Activated naive CD4-positive, alpha-beta T cell treated with anti-CD3 and anti-CD28 coated beads, Interleukin-2, amount 50 U/mL, for 72 hours (primary cell): ENCODE measurements around the gene FOXK2. TPM values are rescaled to one million over a fixed set of nuclear protein-coding genes. Genes with fewer than 3 reads are reported as not detected.
A peak's percentile ranks its signal among the peaks of the same experiment; 100 is the strongest.

Experiments
- ATAC-seq, 2 donors: fragments of 150-1000 bp; cut with Tn5 transposase; 2 replicates each; pipeline ENCODE4 v1.10.0; 2021; ENCODE audit warnings: mild to moderate bottlenecking in 2 of 2, moderate library complexity in 2 of 2
- DNase-seq, 2 donors: peaks; one replicate each; pipeline ENCODE4 v3.0.0; 2021 to 2022; ENCODE audit warnings: low spot score in 2 of 2
- H3K27ac Mint-ChIP-seq, 2 donors: one replicate each; pipeline ENCODE4 v1.8.0; 2022; ENCODE audit warnings: mild to moderate bottlenecking in 2 of 2, mixed read lengths in 2 of 2
- H3K36me3 Mint-ChIP-seq, 2 donors: one replicate each; pipeline ENCODE4 v1.8.0; 2022; ENCODE audit warnings: mixed read lengths in 2 of 2
- H3K9me3 Mint-ChIP-seq, 2 donors: one replicate each; pipeline ENCODE4 v1.8.0; 2022; ENCODE audit warnings: mixed read lengths in 2 of 2
- total RNA-seq, 2 donors: library from RNA; stranded (reverse); gene quantifications; one replicate each; pipeline ENCODE4 v1.2.3, GENCODE V29; 2022

FOXK2 gene
- total RNA-seq, 2 donors from 2014 or later = 56.2 to 67.4 TPM

DNA sequence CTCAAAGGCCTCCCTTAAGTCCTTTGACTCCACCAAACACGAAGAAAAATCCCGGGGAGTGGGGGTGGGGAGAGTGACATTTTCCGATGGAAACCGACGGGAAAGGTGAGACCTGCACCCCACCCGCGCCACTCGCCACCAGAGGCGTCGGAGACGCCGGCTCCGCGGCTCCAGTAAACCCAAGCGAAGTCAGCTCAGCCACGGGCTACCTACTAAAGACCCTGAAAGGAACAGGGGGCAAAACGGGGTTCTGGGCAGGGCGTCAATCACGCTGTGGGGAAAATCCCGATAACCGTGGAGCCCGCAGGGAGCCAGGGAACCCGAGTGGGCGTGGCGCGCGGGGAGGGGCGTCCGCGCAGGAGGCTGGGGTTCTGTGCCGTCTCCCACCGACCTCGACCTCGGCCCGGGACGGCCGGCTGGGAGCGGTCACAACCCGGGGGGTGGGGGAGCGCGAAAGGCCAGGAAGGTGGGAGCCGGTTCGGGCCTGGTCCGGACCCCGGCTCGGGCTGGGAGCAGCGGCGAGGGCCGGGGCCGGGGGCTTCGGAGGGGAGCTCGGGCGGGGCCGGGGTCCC is 128.1 kb downstream of the FOXK2 start:
- Mint-ChIP-seq H3K9me3 (no peaks in the 10 kb centered on the region), H3K27ac (peak overlapping the region; percentile 88 to 91), H3K36me3 (peaks cover 8 to 14% of the 10 kb centered on the region in 2 donors)
- ATAC-seq (peak; percentile 42 to 44), DNase-seq (peak; percentile 54 to 63)

DNA sequence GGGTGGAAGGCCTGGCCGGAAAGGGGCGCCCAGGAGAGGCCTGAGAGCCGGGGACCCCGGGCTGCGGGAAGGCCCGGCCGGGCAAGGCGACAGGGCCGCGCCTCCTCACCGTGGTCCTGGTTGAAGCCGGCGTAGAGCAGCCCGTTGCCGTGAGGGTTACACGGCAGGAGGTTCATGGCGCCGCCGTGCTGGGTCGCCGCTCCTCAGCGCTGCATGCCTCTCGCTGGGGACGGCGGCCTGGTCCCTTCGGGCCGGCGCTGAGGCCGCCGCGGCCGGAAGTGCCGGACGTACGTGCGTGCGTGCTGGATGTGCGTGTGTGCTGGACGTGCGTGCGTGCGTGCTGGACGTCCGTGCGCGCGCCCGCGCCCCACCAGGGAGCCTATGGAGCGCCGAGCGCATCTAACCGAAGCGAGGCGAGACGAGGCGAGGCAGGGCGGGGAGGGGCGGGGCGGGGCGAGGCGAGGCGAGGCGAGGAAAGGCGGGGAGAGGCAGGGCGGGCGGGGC is 128.7 kb downstream of the FOXK2 start, which contains the start of gene WDR45B:
Gene WDR45B, minus strand, starts transcription at position 280 of the 504 bp plus-strand sequence. Its CDS starts 104 bp downstream, at position 176.
- H3K36me3 Mint-ChIP-seq = peaks cover 8 to 14% of the 10 kb centered on the region in 2 donors
- DNase-seq (peak; percentile 82 to 91), ATAC-seq (peak; percentile 94 to 95)
- H3K9me3 Mint-ChIP-seq = no peaks in the 10 kb centered on the region
- H3K27ac Mint-ChIP-seq = peak within 1 kb of the TSS; percentile 88 to 91

DNA sequence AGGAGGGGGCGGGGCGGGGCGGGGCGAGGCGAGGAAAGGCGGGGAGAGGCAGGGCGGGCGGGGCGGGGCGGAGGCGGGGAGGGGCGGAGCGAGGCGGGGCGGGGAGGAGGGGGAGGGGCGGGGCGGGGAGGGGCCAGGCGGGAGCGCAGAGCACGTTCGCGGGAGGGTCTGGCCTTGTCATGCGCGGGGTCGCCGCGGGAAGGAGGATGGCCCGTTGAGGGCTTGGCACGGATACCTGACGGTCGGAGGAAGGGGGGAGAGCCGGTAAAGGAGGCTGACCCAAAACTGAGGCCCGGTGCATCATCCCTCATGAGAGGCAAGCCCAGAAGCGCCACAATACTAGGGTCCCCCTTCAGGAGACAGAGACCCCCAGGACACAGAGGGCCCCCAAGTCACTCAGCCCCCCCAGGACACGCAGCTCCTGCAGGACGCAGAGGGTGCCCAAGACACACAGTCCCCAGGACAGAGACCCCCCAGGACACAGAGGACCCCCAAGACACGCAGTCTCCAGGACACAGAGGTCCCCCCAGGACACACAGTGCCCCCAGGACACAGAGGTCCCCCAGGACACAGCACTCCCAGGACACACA is 129.3 kb downstream of the FOXK2 start:
- ATAC-seq (peak; percentile 26 to 43), DNase-seq (peak; percentile 38 to 66)
- H3K27ac Mint-ChIP-seq = no peak overlapping the region
- peaks cover 6 to 13% of the 10 kb centered on the region in 2 donors for H3K36me3 Mint-ChIP-seq
- no peaks in the 10 kb centered on the region for H3K9me3 Mint-ChIP-seq

DNA sequence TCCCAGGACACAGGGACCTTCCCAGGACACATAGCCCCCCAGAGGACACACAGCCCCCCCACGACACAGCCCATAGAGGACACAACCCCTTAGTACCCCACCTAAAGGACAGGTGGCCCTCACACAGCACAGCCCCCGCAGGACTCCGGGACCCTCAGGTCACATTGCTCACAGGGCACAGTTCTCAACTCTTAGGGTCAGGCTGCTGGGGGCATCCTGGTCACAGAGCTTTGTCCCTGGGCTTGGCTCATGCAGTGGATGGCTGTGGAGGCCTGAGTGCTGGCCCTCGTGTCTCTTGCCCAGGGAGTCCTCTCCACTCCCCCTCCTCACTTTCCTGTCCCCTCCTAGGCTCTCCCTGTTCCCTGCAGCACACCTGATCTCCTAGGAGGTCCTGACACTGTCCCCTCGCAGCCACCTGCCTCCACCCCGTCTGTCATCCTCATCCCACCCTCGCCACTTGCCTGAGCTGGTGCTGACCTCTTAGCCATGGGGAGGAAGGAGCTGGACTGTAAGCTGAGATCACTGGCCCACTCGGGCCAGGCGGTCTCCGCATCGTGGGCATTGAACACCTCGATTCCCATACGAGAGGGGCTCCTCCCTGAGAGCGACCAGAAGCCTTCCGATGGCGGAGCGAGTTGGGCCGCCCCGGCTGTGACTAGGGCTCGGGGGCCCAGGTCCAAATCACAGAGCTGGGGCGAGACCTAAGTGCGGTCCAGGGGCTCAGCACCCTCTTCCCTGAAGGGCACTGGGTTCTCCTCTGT is 130.1 kb downstream of the FOXK2 start:
- no peak for DNase-seq
- Mint-ChIP-seq H3K27ac (peak overlapping the region in 1 of 2 donors; percentile 44), H3K36me3 (peaks cover 0 to 9% of the 10 kb centered on the region in 2 donors), H3K9me3 (no peaks in the 10 kb centered on the region)
- no peak for ATAC-seq

DNA sequence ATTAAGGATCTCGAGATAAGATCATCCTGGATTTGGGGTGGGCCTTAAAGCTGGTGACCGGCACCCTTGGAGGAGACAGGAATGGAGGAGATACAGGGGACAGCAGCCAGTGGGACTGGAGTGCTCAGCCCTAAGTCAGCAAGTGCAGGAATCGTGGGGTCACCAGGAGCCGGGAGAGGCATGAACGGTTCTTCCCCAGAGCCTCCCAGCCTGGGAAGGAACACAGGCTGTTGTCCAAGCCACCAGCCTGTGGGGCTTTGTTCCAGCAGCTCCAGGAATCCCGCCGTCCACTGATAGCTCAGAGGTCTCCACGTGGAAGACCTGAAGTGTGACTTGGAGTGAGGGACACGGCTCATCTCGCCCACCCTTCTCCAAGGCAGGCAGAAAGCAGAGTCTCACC is 131.2 kb downstream of the FOXK2 start:
- no peak for ATAC-seq
- DNase-seq = no peak
- Mint-ChIP-seq H3K27ac (no peak overlapping the region), H3K36me3 (peaks cover 0 to 6% of the 10 kb centered on the region in 2 donors), H3K9me3 (no peaks in the 10 kb centered on the region)

DNA sequence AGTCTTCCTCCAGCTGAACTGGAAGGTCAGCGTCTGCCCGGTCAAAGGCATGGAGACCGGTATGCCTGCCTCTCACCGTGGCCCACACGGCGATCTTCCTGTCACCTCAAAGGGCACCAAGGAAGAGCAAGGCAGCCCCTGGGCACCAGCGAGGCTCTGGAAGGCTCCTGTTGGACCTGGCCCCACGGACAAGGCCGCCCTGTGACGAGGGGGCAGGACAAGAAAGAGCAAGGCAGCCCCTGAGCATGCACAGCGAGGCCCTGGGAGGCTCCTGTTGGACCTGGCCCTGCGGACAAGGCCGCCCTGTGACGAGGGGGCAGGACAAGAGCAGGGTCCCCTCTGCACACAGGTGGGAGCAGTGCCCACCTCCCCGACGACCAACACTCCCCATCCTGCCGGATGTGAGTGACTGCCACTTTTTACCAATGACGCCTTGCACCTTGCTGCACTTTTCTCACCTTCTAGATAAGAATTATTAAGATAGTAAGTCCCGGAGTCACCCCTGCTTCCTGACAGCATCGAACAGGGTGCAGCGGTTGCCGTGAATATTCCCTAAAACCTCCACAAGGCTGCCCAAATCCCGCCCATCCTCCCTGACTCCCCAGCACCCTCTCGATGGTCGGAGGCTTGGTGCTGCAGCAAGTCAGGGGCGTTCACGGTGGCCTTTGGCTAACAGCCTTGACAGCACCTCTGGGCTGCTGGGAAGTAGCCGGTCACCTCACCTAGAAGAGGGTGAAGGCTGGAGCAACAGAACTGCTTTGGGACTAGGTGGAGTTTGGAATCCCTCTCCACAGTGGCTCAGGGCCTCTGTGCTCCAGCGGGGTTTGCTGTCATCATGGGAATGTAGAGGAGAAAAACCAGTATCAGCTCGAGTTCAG is 134.4 kb downstream of the FOXK2 start:
- no peak for DNase-seq
- Mint-ChIP-seq H3K36me3 (no peaks in the 10 kb centered on the region), H3K9me3 (no peaks in the 10 kb centered on the region), H3K27ac (no peak overlapping the region)
- no peak for ATAC-seq

Other genes starting within 250 kb of the FOXK2 start
- 100 to 1,000 TPM; 130 to 171 TPM for gene CSNK1D, start 246.0 kb upstream of the FOXK2 start, total RNA-seq
- gene CD7, start 202.1 kb upstream of the FOXK2 start, total RNA-seq = 100 to 1,000 TPM; 620 to 646 TPM
- 10 to 100 TPM in 1 of 2 donors, 1 to 10 TPM in 1; 2.3 to 13.7 TPM for gene SECTM1, start 186.0 kb upstream of the FOXK2 start, total RNA-seq
- under 1 TPM; 0.18 to 0.41 TPM for gene TEX19, start 160.5 kb upstream of the FOXK2 start, total RNA-seq
- gene UTS2R, start 148.0 kb upstream of the FOXK2 start, total RNA-seq = under 1 TPM in 1 of 2 donors, not detected in 1; 0.18 TPM
- 10 to 100 TPM; 16.2 to 33.6 TPM for gene HEXD, start 101.4 kb upstream of the FOXK2 start, total RNA-seq
- gene OGFOD3, start 101.1 kb upstream of the FOXK2 start, total RNA-seq = 10 to 100 TPM; 16.8 to 23.5 TPM
- gene CYBC1, start 69.0 kb upstream of the FOXK2 start, total RNA-seq = 100 to 1,000 TPM; 205 to 401 TPM
- gene NARF, start 61.0 kb upstream of the FOXK2 start, total RNA-seq = 100 to 1,000 TPM; 159 TPM
- 10 to 100 TPM; 33.9 to 89.9 TPM for gene WDR45B, start 128.7 kb downstream of the FOXK2 start, total RNA-seq
- gene RAB40B, start 179.0 kb downstream of the FOXK2 start, total RNA-seq = 1 to 10 TPM; 1.7 to 2.8 TPM
- 10 to 100 TPM; 45.9 to 51.2 TPM for gene FN3KRP, start 197.0 kb downstream of the FOXK2 start, total RNA-seq
- 1 to 10 TPM; 3.5 to 7.0 TPM for gene FN3K, start 215.9 kb downstream of the FOXK2 start, total RNA-seq
- gene TBCD, start 232.3 kb downstream of the FOXK2 start, total RNA-seq = 100 to 1,000 TPM in 1 of 2 donors, 10 to 100 TPM in 1; 67.4 to 147 TPM